Measurements from ENCODE around the gene HRH2.

DNA sequence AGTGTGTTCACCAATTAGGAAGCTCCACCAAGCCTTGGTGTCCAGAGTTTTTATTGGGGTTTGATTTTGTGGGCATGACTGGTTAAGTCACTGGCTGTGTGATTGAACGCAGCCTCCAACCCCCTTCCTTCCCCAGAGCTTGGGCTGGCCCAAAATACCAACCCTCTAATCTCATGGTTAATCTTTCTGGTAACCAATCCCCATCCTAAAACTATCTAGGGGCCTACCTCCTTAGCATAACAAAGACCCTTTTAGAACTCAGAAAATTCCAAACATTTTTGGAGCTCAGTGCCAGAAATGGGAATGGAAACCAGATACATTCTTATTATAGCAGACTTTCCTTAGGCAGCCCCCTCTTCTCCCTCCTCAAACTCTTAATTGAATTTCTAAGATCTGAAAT lies 35.9 kb upstream of the HRH2 start:
- TF ChIP-seq, protein P1, sequence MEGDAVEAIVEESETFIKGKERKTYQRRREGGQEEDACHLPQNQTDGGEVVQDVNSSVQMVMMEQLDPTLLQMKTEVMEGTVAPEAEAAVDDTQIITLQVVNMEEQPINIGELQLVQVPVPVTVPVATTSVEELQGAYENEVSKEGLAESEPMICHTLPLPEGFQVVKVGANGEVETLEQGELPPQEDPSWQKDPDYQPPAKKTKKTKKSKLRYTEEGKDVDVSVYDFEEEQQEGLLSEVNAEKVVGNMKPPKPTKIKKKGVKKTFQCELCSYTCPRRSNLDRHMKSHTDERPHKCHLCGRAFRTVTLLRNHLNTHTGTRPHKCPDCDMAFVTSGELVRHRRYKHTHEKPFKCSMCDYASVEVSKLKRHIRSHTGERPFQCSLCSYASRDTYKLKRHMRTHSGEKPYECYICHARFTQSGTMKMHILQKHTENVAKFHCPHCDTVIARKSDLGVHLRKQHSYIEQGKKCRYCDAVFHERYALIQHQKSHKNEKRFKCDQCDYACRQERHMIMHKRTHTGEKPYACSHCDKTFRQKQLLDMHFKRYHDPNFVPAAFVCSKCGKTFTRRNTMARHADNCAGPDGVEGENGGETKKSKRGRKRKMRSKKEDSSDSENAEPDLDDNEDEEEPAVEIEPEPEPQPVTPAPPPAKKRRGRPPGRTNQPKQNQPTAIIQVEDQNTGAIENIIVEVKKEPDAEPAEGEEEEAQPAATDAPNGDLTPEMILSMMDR (IDR thresholded peaks at IDR 0.05) = no peak
- no peak for TF ChIP-seq POLR2A (IDR thresholded peaks at IDR 0.05)

Data from esophagus squamous epithelium (tissue), 4 donors.